Stimulated activated CD8-positive, alpha-beta memory T cell treated with anti-CD3 and anti-CD28 coated beads, Interleukin-15, amount 100 ng/mL, for 4 hours (primary cell): ENCODE results near the gene GRK3.

ENCODE experiments used
- DNase-seq, 2 donors: peaks; one replicate each; pipeline ENCODE4 v3.0.0-alpha.2; 2020; ENCODE audit warnings: low read depth in 2 of 2

Gene GRK3

DNA sequence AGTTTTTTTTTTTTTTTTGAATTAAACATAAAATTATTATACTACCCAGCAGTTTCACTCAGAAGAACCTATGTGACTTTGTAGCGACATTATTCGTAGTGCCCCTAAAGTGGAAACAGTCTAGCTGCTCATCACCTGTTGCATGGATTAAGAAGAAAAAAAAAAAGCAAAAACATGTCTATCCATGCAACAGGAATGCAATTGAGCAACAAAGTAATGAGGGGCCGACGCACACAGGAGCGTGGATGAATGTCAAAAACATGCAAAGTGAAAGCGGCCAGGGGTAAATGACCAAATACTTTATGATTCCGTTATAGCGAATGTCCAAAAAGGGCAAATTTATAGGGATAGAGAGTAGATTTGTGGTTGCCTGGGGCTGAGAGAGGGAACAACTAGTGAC lies 193.8 kb downstream of the GRK3 start:
- no peak for DNase-seq

DNA sequence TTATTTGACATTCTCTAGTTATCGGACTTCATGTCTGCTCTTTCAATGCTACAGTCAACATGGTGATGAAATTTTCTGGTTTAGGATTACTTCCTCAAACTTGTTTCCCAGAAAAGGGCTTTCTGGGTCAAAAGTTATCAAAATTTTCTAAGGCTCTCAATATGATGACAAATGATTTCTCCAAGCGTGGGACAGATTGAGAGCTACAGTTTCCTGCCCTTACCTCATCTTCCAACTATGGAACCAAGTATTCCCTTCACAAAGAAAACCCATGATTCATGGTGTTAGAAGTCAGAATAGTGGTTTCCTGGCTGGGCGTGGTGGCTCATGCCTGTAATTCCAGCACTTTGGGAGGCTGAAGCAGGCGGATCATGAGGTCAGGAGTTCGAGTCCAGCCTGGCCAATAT lies 195.4 kb downstream of the GRK3 start:
- DNase-seq, result no peak

DNA sequence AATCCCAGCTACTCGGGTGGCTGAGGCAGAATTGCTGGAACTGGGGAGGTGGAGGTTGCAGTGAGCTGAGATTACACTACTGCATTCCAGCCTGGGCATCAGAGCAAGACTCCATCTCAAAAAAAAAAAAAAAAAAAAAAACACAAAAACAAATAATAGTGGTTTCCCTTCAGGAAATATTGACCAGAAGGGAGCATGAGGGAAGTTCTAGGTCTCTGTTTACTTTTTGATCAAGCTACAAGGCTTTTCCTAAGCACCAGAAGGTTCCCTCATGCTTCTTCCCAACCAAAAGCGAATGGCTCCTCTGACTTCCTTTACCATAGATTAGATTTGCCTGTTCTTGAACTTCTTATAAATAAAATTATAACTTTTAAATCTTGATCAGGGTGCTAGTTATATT lies 195.8 kb downstream of the GRK3 start:
- DNase-seq, result no peak

DNA sequence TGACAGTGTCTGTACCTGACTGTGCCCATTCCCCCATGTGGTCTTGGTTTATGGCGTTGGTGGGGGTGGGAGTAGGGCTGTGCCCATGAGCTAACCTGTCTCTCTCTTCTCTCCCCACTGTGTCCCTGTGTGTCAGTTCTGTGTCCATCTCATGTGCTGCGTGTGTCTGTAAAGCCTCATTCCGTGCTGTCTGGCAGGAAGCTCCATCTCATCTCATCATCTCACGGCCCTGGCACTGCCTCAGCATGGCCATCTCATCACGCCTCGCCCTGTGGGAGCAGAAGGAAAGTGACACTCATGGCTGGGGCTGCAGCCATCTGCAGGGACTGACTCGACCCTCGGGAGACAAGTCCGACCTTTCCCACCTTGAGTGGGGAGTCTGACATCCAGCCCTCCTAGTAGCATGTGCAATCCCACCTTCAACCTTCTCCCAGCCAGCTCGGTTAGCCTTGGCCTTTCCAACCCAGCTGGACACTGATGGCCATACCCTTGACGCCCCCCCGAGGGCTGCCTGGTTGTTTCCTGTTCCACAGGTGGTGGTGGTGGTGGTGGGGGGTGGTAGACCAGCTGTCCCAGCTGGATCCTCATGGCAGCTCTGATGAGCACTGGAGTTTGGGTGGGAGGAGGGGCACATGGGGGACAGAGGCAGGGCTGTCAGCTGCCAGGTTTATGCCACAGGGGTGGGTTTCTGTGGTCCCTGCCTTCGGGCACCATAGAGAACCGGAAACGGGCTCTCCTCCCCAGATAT lies 196.5 kb downstream of the GRK3 start:
- no peak for DNase-seq

DNA sequence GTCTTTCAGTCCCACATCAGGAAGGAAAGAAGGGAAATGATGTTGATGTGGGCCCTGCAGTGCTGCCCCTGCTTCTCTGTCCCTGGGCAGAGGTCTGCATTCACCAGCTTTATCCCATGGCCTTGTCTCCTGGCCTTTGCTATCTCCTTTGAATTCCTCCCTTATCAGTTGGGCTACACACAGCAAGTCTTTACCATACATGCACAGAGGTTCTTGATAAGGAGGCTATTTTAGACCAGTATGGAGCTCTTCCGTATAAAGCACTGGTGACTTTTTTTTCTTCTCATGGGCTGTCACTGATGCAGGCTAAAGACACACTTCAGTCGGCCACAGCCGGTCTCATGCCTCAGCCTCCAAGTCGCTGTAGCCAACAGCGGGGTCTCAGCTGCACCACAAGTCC lies 197.7 kb downstream of the GRK3 start:
- no peak for DNase-seq

DNA sequence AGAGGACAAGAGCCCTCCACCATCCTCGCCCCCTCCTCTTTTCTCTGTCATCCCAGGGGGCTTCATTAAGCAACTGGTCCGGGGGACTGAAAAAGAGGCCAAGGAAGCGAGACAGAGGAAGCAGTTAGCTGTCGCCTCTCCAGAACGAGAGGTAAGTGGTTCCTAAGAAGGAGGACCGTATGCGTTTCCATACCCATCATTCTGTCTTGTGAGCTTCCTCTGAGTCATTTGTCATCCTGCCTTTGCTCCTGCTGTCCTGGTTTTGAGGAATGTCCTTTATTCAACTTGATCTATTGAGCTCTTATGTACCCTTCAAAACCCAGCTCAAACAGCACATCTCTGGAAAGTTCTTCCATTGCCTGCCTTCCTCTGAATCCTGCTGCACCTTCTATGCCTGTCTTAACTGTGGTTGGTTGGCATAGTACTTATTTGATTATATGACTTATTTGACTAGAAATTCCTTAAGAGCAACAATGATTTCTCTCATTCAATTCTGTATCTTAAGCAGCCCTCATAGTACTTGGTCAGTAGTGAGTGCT lies 198.8 kb downstream of the GRK3 start:
- no peak for DNase-seq

DNA sequence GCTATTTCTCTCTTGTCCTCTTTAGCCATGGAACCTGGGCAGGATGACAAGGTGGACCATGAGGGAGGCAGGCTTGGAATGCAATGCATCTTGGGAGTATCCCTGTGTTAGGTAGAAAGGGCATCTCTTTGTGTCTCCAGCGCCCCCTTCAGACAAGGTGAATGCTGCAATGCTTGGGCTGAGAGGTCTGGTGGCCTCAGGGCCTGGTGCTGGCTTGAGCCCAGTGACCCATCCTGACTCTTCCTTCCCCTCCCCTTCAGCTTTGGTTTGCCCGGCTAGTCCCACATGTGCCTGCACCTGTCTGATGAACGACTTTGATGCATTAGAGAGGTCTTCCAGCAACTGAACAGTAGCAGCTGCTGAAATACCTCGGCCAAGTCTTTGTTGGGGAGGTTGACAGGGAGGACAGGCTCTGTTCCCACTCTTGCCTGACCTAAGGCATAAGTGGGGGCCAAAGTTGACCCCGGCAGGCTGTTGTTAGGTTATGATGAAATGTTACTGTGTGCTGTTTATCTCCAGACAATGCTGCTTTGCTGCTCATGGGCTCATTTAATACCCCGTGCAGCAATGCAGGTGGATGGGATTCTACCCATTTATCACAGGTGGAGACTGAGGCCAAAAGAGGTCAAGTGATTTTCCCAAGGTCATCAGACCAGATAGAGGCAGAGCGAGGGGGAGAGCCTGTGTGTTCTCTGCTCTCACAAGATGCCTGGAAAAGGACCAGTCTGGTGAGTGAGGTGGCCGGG lies 200.0 kb downstream of the GRK3 start:
- no peak for DNase-seq

DNA sequence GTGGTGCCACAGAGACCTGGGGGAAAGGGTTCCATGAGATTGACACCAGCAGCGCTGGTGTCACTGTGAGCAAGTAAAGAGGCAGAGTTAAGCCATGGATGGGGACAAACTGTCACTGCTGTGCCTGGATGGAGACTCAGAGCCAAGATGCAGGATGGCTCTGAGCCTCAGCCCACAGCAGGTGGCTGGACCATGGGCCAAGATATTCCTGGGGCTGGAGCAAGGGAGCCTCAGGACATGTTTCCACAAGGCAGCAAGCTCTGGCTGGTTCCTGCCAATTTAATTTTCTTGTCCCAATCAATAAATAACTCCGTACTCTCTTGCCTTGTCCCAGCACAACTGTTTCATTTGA lies 200.5 kb downstream of the GRK3 start:
- no peak for DNase-seq

DNA sequence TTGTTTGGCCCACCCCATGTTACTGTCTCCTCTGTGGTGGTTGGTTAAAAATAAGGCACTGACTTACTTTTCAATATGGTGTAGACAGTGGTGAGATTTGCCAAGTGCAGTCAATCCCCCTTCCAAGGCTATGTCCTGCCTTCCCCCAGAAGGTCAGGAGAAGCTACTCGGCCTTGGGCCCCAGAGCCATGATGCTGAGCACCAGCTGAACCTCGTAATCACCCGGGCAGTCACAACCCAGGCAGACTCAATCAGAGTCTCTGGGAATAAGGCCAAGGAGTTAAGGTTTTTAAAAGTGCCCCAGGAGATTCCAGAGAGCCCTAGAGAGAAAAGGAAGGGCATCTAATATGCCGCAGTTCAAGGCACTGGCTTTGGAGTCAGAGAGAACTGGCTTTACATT lies 201.3 kb downstream of the GRK3 start:
- DNase-seq, result no peak

DNA sequence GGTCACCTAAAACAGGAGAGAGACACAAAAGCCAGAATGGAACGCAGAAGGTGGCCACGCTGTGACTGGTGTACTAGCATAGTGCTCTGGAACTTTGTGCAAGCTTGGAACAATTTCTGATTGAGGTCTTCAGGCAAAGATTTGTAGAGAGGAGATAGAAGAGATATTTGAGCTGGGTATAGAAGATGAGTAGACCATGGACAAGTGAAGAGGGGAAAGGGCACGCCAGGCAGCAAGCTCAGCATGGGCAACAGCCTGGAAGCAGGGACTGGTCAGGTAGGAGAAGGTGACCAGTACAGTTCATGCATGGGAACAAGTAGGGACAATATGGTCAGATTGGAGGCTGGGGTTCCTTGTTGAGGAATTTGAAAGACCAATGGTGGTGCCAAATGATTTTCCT lies 201.9 kb downstream of the GRK3 start:
- no peak for DNase-seq

DNA sequence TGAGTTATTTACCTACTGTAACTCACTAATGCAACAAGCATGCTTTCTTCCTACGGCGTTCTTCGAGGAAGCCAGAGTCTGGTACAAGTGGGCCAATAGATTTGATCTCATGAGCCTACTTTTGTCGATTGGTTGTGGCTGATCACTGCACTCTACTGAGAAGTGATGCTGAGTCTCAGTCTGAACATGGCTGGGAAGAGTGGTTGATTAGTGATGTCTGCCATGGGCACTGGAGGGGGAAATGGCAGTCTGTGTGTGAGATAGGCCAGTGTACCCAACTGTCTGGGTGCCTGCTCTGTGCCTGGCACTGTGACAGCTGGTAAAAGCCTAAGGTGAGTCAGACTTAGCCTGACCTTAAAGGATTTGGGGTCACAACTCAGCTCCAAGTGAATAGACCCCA lies 205.9 kb downstream of the GRK3 start:
- DNase-seq, result no peak

DNA sequence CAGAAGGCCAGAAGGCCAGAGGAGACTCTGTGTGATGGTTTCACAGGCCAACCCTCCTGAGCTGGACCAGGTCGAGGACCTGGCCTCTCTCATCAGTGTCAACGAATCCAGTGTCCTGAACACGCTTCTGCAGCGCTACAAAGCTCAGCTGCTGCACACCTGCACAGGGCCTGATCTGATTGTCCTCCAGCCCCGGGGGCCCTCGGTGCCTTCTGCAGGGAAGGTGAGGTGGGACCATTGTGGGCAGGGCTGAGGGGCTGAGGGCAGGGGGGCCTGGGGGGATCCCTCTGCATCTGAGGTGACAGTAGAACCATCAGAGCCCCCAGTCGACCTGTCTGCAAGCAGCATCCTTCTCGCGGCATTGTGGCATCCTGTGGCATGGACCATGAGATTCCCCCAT lies 207.8 kb downstream of the GRK3 start:
- DNase-seq, result no peak

DNA sequence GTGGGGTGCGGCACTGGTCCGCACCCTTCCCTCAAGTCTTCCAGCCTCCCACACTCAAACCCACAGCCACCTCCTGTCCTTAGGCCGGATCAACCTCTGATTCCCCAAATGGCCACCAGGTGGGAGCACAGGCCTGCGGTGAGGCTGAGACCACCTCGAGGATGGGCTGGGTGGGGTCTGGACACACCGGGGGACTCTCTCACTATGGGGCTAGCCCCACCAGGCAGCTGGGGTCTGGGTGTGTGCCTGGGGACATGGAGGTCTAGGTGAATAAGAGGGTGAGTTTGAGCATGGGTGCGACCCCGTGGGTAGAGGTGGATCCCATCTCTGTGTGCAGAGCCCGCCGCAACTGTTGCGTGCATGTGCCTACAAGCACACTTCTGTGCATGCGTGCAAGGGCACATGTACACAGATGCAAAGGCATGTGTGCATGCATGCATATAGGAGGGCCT lies 210.1 kb downstream of the GRK3 start:
- no peak for DNase-seq

DNA sequence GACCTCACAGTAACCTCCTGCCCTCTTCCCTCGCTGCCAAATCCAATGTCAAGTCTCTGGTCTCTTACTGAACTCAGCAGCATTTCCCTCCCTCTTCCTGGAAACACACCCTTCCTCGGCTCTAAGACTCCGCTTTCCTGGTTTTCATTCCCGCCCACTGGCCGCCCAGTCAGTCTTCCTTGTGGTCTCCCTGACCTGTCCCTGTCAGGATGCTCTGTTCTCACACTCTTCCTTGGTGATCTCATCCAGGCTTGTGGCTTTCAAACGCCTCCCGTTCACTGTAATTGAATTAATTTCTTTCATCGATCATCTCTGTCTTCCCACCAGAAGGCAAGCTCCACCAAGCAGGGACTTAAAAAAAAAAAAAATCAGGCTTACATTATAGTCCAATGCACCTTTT lies 211.1 kb downstream of the GRK3 start:
- DNase-seq, result no peak

DNA sequence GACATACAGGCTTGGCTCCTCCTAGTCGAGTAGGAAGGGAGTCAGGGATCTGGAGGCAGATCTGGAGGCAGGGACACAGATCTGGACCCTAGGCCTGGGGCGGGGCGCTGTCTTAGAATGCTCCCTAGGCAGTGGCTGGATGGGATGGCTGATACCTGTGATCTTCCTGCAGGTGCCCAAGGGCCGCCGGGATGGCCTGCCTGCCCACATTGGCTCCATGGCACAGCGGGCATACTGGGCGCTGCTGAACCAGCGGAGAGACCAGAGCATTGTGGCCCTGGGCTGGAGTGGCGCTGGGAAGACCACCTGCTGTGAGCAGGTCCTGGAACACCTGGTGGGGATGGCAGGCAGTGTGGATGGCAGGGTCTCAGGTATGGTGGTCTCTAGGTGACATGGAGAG lies 212.9 kb downstream of the GRK3 start:
- DNase-seq, result no peak

DNA sequence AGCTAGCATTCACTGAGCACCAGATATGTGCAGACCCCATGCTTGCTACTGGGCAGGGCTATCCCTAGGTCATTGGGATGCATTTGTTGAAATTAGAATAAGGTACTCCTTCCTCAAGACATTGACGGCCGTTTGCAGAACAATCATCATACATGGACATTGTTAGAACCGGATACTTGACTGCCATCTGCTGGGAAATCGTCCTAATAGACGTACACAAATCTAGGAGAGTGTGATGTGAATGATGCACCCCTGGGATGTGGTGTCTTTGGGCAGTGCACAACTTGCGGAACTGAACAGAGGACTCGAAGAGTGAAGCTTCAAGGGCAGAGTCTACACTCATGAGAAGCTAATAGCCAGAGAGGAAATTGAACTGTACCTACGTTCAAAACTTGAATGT lies 213.4 kb downstream of the GRK3 start:
- no peak for DNase-seq
